Left ventricle myocardium inferior (tissue), 1 donor: Measurements from ENCODE around the gene HSPB7. TPM values are rescaled to one million over a fixed set of nuclear protein-coding genes. Genes with fewer than 3 reads are reported as not detected.
A peak's percentile ranks its signal among the peaks of the same experiment; 100 is the strongest.

ENCODE experiments used
- DNase-seq: peaks from one replicate; pipeline ENCODE4 v3.0.0-alpha.2; 2020
- H3K27ac ChIP-seq: fragments of 200-600 bp; replicated peaks from 2 replicates; pipeline ENCODE4 v1.8.0; 2021
- H3K27me3 ChIP-seq: fragments of 200-600 bp; 2 replicates; pipeline ENCODE4 v1.8.0; 2021; ENCODE audit warnings: low read depth
- H3K36me3 ChIP-seq: fragments of 200-600 bp; 2 replicates; pipeline ENCODE4 v1.8.0; 2021
- H3K4me1 ChIP-seq: fragments of 200-600 bp; 2 replicates; pipeline ENCODE4 v1.8.0; 2021
- H3K4me3 ChIP-seq: fragments of 200-600 bp; 2 replicates; pipeline ENCODE4 v1.8.0; 2021; ENCODE audit warnings: mild to moderate bottlenecking, moderate library complexity
- H3K9me3 ChIP-seq: fragments of 200-600 bp; replicated peaks from 2 replicates; pipeline ENCODE4 v1.8.0; 2021
- intact Hi-C: fragments of 100-400 bp; cut with micrococcal nuclease; formaldehyde crosslinking; loops from one replicate; pipeline ENCODE4 v1.11.0; 2022
- total RNA-seq: library from RNA; stranded (reverse); fragmentation: NEBNext Ultra II Directional; extraction: Animal tissue kit (Norgen Biotek cat#: 25700); gene quantifications from one replicate; pipeline ENCODE4 v1.2.1, GENCODE V29; 2021
- TF ChIP-seq, protein P1 (sequence below): fragments of 200-600 bp; IDR thresholded peaks from 2 replicates; pipeline ENCODE4 v1.8.0; 2021; ENCODE audit warnings: antibody characterized with exemption, mild to moderate bottlenecking, borderline replicate concordance
- donor health status: DM: no; HTN: yes; CAD: no; lungs with severe emphysema.

The HSPB7 gene
- total RNA-seq, 1 donor from 2014 or later, result 4,061 TPM

DNA sequence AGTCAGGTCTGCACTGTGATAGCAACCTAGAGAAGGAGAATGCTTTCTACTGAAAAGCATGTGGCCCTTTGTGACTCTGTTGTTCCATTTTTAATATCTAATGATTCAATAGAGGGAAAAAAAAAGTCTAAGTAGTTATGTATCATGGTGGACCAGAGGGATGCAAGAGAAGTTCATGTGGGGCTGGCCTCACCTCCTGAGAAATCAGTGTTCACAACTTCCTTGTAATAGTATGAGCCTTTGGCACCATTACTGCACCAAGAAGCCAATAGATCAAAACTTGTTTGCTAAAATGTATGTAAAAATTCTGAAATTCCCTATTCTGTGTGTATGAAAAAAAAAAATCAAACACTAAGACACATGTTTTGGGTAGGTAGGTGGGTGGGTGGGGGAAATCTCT lies 46.9 kb downstream of the HSPB7 start:
- intact Hi-C loops, result no loop called here

DNA sequence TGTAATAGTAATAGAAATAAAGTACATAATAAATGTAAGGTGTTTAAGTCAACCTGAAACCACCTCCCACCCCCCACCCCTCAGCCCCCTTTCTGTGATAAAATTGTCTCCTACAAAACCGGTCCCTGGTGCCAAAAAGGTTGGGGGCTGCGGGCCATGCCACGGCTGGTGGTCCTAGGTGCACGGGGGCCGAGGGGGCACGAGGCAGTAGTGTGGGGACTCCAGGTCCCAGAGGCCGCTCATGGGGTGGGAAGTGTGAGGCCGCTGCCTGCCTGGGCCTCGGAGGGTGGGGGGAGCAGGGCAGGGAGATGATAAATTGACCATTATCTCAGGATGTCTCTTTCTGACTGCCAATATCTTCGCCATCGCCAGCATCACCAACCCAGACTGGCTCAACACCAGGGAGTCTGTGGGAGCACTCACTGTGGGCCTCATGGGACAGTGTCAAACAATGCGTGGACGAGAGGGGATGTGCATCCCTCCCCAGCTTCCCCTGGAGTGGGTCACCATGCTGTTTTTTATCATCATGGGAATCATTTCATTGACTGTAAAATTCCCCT lies 48.4 kb downstream of the HSPB7 start:
- H3K27me3 ChIP-seq, result no peaks in the 10 kb centered on the region
- no peak for DNase-seq
- H3K36me3 ChIP-seq, result peaks cover 42% of the 10 kb centered on the region
- H3K4me1 ChIP-seq, result peaks cover 48% of the 10 kb centered on the region
- no peak overlapping the region for H3K4me3 ChIP-seq
- TF ChIP-seq, protein P1, sequence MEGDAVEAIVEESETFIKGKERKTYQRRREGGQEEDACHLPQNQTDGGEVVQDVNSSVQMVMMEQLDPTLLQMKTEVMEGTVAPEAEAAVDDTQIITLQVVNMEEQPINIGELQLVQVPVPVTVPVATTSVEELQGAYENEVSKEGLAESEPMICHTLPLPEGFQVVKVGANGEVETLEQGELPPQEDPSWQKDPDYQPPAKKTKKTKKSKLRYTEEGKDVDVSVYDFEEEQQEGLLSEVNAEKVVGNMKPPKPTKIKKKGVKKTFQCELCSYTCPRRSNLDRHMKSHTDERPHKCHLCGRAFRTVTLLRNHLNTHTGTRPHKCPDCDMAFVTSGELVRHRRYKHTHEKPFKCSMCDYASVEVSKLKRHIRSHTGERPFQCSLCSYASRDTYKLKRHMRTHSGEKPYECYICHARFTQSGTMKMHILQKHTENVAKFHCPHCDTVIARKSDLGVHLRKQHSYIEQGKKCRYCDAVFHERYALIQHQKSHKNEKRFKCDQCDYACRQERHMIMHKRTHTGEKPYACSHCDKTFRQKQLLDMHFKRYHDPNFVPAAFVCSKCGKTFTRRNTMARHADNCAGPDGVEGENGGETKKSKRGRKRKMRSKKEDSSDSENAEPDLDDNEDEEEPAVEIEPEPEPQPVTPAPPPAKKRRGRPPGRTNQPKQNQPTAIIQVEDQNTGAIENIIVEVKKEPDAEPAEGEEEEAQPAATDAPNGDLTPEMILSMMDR, result no peak
- peaks cover 4% of the 10 kb centered on the region for H3K9me3 ChIP-seq
- intact Hi-C loops, result no loop called here
- H3K27ac ChIP-seq, result no peak overlapping the region

More for the DNA sequence above, 46.9 kb downstream of the HSPB7 start:
- TF ChIP-seq, protein P1, result no peak
- Histone ChIP-seq H3K4me3 (no peak overlapping the region), H3K4me1 (peaks cover 48% of the 10 kb centered on the region), H3K36me3 (peaks cover 42% of the 10 kb centered on the region), H3K9me3 (peaks cover 4% of the 10 kb centered on the region), H3K27me3 (no peaks in the 10 kb centered on the region), H3K27ac (no peak overlapping the region)
- no peak for DNase-seq

DNA sequence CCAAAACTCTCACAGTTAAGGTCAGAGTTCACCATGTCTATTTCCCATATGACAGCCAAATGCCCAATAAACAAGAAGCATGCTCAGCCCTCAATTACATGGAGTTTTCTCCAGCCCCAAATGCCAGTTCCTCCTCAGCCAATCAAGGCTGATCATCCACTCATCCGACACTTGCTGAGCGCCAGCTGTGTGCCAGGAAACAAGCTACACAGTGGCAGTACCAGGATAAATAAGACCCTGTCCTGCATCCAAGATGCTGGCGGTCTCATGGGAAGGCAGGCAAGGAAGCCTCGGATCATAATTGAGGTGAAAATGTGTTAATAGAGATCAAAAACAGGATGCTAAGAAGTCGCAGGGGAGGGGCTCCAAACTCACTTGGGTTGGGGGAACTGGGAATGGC lies 49.7 kb downstream of the HSPB7 start:
- Histone ChIP-seq H3K9me3 (peaks cover 4% of the 10 kb centered on the region), H3K4me1 (peaks cover 48% of the 10 kb centered on the region), H3K27me3 (no peaks in the 10 kb centered on the region), H3K36me3 (peaks cover 40% of the 10 kb centered on the region), H3K4me3 (no peak overlapping the region), H3K27ac (no peak overlapping the region)
- no peak for DNase-seq
- intact Hi-C loops, result no loop called here
- TF ChIP-seq, protein P1, result no peak

DNA sequence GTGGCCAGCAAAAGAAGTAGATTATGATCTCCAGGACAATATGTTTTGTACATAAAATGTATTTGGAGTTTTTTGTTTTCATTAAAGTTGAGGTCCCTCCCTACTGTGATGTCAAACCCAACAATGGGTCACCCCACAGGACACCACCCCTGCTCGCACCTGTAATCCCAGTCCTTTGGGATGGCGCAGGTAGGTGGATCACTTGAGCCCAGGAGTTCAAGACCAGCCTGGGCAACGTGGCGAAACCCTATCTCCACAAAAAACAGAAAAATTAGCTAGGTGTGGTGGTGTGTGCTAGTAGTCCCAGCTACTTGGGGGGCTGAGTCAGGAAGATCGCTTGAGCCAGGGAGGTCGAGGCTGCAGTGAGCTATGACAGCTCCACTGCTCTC lies 50.9 kb downstream of the HSPB7 start:
- H3K27me3 ChIP-seq, result no peaks in the 10 kb centered on the region
- peak overlapping the region; percentile 64 for H3K27ac ChIP-seq
- no peaks in the 10 kb centered on the region for H3K9me3 ChIP-seq
- peaks cover 28% of the 10 kb centered on the region for H3K36me3 ChIP-seq
- no peak overlapping the region for H3K4me3 ChIP-seq
- intact Hi-C loops, result no loop called here
- peaks cover 50% of the 10 kb centered on the region for H3K4me1 ChIP-seq
- TF ChIP-seq, protein P1, result no peak
- no peak for DNase-seq

DNA sequence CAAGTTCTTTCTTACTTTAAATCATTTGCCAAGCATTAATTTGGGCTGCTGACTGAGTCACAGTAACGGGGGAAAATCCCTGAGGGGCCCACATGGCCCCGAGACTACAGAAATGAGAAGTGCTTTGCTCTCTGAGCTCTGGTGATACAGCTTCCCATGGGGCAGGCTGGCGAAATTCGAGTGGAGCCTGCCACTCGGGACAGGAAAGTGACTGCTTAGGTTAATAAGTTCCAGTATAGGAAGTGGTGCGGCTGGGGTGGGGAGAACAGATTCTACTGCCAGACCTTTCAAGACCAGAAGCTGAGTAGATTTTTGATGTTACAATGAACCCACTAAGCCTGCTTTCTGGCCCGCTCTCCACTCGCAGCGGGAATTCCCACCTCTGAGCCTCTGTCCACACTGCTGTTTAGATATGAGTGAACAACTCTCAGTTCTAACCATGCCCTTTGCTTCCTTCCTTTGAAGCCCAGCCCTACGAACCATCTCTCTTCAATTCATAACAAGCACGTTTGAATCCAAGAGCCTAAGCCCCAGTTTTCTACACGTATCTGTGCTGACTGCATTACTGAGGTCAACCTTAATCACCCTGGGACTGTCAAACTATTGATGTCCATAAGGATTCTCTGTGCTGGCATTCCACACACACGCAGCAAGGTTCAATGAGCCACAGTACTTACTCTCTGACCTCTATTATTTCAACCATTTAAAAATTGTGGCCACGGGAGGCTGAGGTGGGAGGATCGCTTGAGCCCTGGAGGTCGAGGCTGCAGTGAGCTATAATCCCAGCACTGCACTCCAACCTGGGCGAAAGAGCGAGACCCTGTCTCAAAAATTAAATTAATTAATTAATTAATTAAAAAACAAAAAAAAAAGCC lies 51.5 kb downstream of the HSPB7 start:
- TF ChIP-seq, protein P1, result no peak
- peaks cover 46% of the 10 kb centered on the region for H3K4me1 ChIP-seq
- H3K4me3 ChIP-seq, result peak overlapping the region; percentile 28
- no peaks in the 10 kb centered on the region for H3K27me3 ChIP-seq
- no peaks in the 10 kb centered on the region for H3K9me3 ChIP-seq
- intact Hi-C loops, result no loop called here
- no peak for DNase-seq
- peaks cover 22% of the 10 kb centered on the region for H3K36me3 ChIP-seq
- peak overlapping the region; percentile 64 for H3K27ac ChIP-seq
